Ovary (tissue), 3 donors: Measurements from ENCODE around the gene GYS1.

Experiments used
- EP300 ChIP-seq: sonication (generic); formaldehyde crosslinking; IDR thresholded peaks from one replicate; pipeline ENCODE4 v1.6.1; 2017; ENCODE audit warnings: antibody characterized with exemption
- POLR2A ChIP-seq: fragments of 450-650 bp; IDR thresholded peaks from one replicate; pipeline ENCODE4 v1.6.1; 2017; ENCODE audit warnings: antibody characterized with exemption, mild to moderate bottlenecking, moderate library complexity
- TF ChIP-seq, protein P1 (sequence below), 3 donors: fragments of 450-650 bp in 2 of 3; fragments of 200-600 bp in 1 of 3; IDR thresholded peaks; one replicate each; pipeline versions ENCODE4 v1.5.1 to v1.8.0; 2016 to 2022; ENCODE audit warnings: antibody characterized with exemption in 3 of 3, mild to moderate bottlenecking in 1 of 3
- donor health status: DM: no; HTN: no; CAD: no.

DNA sequence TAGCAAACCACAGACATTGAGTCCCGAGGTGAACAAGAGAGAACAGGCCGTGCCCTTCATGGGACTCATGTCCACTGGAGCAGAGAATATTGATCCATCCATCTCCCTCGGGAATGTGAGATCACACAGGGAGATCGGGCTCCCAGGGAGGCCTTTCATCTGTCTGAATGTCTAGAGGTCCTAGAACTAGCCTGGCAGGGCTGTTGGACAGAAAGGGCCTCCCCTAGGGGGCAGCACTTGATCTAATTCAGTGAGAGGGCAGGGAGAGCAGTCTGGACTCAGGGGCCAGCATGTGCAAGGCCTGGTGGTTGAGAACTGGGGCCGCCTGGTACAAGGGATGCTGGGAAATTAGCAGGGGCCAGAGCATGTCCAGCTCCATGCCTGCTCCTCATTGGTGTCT, 4.9 kb upstream of the GYS1 start:
- TF ChIP-seq, protein P1, sequence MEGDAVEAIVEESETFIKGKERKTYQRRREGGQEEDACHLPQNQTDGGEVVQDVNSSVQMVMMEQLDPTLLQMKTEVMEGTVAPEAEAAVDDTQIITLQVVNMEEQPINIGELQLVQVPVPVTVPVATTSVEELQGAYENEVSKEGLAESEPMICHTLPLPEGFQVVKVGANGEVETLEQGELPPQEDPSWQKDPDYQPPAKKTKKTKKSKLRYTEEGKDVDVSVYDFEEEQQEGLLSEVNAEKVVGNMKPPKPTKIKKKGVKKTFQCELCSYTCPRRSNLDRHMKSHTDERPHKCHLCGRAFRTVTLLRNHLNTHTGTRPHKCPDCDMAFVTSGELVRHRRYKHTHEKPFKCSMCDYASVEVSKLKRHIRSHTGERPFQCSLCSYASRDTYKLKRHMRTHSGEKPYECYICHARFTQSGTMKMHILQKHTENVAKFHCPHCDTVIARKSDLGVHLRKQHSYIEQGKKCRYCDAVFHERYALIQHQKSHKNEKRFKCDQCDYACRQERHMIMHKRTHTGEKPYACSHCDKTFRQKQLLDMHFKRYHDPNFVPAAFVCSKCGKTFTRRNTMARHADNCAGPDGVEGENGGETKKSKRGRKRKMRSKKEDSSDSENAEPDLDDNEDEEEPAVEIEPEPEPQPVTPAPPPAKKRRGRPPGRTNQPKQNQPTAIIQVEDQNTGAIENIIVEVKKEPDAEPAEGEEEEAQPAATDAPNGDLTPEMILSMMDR (IDR thresholded peaks at IDR 0.05) = no peak
- TF ChIP-seq EP300 = no peak
- no peak for TF ChIP-seq POLR2A
